Measurements from ENCODE around the gene NKAPL.
"Not testable (repeated sequence)": the region's sequence is repeated elsewhere in the genome, so short reads cannot be mapped to it uniquely, and the experiment has no call there.

The NKAPL gene

GRCh38 chr6:28248916-28249315 lies 10.2 kb upstream of the NKAPL start:
- no peak for DNase-seq

- DNase-seq: no peak
These were observed 8.3 kb upstream of the NKAPL start for GRCh38 chr6:28250747-28251146.

DNA sequence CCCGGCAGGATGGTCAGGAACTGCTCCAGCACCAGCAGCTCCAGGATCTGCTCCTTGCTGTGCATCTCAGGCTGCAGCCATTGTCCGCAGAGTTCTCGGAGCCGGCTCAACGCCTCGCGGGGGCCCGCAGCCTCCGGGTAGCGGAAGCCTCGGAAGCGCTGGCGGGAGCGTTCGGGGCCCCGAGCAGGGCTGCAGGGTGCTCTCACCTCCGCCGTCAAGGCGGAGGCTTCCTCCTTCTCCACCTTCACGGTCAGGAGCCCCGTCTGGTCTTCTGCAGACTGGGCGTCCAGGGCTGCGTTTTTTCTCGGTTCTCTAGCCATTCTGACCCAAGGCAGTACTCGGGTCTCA lies 7.5 kb upstream of the NKAPL start:
- DNase-seq: no peak

GRCh38 chr6:28252009-28252975 lies 6.8 kb upstream of the NKAPL start, which contains the start of gene ZKSCAN4:
TSS of gene ZKSCAN4 (minus strand) at chr6:28252269. CDS start at chr6:28251980, 289 bp downstream.
- DNase-seq: peak; percentile 65

DNA sequence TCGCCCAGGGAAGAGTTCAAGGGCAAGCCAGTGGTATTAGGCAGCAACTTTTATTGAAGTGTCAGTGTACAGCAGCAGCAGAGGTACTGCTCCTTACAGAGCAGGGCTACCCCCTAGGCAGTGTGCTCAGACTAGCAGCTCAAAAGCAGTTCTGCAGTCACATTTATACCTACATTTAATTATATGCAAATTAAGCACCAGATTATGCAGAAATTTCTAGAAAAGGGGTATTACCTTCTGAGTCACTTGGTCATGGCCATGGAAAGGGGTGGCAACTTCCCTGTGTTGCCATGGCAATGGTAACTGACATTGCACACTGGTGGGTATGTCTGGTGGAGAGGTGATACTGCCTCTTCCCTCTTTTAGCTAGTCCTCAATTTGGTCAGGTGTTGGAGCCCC lies 5.0 kb upstream of the NKAPL start:
- DNase-seq: no peak

- no peak for DNase-seq
These were observed 2.1 kb upstream of the NKAPL start for GRCh38 chr6:28257042-28257441.

GRCh38 chr6:28263922-28264321 lies 4.8 kb downstream of the NKAPL start:
- DNase-seq: no peak

GRCh38 chr6:28264834-28265401 lies 5.8 kb downstream of the NKAPL start:
- no peak for DNase-seq

GRCh38 chr6:28266563-28266961 lies 7.5 kb downstream of the NKAPL start:
- DNase-seq: no peak

DNA sequence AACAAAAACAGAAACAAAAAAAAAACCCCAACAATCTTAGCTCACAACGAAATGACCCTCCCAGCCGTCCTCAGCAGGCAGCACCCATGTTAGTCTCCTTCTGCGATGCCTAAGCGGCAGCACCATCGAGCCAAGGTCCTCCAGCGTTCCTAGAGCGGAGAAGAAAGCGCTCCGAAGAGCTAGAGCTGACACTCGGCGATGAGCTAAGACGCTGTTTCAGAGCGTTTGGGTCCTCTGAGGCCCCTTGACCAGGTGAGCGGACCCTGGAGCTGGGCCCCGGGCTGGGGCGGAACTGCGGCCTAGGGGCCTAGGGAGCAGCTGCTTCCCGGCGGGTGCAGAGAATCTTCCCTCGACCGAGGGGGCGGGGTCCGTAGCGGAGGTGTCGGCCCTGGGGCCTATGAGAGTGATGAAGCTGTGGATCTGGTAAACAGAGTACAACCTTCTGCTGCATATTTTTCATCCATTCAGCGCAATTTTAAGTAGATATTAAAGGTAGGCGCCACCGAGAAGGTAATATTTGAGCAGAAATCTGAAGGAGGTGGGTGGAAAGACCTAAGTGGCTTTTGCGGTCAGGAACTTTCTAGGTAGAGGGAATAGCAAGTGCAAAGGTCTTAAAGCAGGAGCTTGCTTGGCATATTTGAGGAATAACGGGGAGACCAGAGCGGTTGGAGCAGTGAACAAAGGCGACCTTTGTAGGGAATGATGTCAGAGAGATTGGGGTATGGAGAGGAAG lies 8.0 kb downstream of the NKAPL start, which contains the start of gene ZSCAN26:
Gene ZSCAN26 (plus strand): TSS at position 182 of the 733 bp plus-strand sequence. CDS start 4,777 bp downstream, outside the sequence.
- peak; percentile 71 for DNase-seq

GRCh38 chr6:28267695-28268059 lies 8.6 kb downstream of the NKAPL start:
- no peak for DNase-seq

DNA sequence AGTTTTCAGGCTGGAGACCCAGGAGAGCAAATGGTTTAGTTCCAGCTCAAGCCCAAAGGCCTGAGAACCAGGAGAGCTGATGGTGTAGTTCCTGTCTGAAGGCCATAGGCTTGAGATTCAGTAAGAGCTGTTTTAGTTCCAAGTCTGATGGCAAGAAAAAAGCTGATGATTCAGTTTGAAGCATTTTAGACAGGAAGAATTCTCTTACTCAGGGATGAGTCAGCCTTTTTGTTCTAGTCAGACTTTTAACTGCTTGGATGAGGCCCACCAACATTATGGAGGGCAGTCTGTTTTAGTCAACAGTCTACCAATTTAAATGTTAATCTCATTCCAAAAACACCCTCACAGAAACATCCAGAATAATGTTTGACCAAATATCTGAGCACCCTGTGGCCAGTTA lies 10.4 kb downstream of the NKAPL start:
- no peak for DNase-seq

DNA sequence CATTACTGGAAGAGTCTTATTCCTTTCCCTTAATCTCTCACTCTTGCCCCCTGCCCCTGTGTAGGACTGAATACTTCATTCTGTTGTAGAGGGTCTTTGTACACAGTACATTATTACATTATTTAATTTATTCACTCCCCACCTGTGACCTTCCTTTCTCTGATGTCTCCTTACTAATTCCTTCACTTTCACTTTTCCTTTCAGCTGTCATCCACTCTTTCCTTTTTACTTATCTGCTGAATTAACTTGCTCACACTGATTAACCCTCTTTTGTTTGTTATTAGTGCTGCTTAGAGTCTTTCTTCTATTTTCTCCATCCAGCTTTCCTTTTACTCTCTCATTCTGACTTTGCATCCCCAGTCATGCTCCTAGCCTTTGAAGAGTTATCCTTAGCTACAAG lies 15.8 kb downstream of the NKAPL start:
- DNase-seq: no peak

- no peak for DNase-seq
These were observed 18.6 kb downstream of the NKAPL start for GRCh38 chr6:28277746-28278145.

DNA sequence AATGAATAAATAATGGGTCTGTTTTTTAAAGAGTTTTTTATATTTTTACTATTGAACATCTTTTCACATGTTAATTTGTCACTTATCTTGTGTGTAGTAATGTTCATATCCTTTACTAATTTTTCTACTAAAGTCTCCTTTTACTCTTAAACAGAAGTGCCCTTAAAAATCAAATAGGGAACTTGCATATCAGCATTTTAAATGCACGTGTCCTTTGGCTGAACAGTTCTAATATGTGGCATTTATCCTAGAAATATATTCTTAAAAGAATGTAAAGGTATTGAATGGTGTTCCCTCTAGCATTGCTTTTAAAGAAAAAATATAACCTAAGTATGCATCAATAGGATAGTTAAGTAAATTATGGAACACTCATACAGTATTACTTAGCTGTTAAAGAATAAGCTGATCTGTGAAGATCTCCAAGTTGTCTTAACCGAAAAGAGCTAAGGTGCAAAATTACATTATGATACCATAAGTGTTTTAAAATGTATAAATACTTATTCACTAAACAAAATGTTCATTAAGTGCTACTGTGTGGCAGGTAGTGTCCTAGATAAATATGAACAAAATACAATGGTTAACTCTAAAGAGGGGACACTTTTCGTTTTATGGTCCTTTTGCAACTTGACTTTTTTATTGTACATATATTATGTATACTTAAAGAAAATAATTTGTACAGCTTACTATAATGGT lies 21.6 kb downstream of the NKAPL start:
- no peak for DNase-seq

DNA sequence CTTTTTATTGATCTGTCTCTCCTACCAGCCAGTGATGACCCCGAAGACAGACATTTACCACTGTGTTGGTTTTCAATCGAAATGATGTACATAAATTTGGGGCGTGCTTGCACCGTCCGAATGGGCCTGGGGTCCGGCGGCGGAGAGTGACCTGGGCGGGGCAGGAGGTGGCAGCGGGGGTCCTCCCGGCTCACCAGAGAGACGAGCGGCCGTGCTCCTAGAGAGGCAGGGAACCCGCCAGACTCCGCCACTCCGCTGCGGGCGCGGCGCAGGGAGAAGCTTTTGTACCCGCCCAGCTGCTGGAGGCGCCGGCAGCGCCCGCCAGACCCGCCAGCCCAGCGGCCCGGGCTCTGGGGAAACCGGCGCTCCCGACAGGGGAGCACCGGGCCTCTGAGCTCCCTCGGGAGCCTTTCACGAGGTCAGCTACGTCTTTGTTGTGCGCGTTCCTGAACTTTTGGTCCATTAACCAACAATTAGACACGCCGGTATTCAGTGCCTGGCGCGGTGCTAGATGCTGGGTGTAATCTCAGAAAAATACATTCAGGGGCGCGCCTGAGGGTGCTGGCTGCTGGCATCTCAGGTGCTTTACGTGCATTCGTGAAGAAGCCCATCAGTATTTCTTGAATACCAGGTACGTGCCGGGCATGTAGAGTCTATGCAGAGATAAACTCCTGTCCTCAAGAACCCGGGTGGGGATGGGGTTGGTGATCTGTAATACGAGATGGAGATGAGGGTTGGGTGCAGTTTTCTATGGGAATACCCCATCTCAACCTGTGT lies 22.4 kb downstream of the NKAPL start, which contains the start of gene PGBD1:
Gene PGBD1 (plus strand): TSS at position 285 of the 777 bp plus-strand sequence. CDS start 2,242 bp downstream, outside the sequence.
- DNase-seq: peak; percentile 73

GRCh38 chr6:28282926-28283325 lies 23.8 kb downstream of the NKAPL start:
- DNase-seq: no peak

- no peak for DNase-seq
These were observed 32.5 kb downstream of the NKAPL start for GRCh38 chr6:28291573-28291972.

- DNase-seq: no peak
These were observed 36.2 kb downstream of the NKAPL start for GRCh38 chr6:28295326-28295725.

- no peak for DNase-seq
These were observed 37.5 kb downstream of the NKAPL start for GRCh38 chr6:28296520-28297060.

- no peak for DNase-seq
These were observed 44.5 kb downstream of the NKAPL start for GRCh38 chr6:28303570-28303969.

DNA sequence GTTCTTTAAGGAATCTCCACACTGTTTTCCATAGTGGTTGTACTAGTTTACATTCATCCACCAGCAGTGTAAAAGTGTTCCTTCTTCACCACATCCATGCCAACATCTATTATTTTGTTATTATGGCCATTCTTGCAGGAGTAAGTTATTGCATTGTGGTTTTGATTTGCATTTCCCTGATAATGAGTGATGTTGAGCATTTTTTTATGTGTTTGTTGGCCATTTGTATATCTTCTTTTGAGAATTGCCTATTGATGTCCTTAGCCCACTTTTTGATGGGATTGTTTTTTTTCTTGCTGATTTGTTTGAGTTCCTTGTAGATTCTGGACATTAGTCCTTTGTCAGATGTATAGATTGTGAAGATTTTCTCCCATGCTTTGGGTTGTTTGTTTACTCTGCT lies 47.3 kb downstream of the NKAPL start:
- DNase-seq: not testable (repeated sequence)
